Stimulated activated naive CD8-positive, alpha-beta T cell treated with anti-CD3 and anti-CD28 coated beads, Interleukin-15, Interleukin-2, amounts not matched to agents 100 ng/mL and 50 ng/mL, for 24 hours (primary cell): Measurements from ENCODE around the gene GUCA2A.

Experiments
- H3K27ac Mint-ChIP-seq: one replicate; pipeline ENCODE4 v1.8.0; 2021; ENCODE audit warnings: mild to moderate bottlenecking, mixed read lengths
- H3K27me3 Mint-ChIP-seq: one replicate; pipeline ENCODE4 v1.8.0; 2021; ENCODE audit warnings: mixed read lengths
- H3K36me3 Mint-ChIP-seq: one replicate; pipeline ENCODE4 v1.8.0; 2021; ENCODE audit warnings: low read depth, mixed read lengths
- H3K4me1 Mint-ChIP-seq: one replicate; pipeline ENCODE4 v1.8.0; 2021; ENCODE audit warnings: low read depth, mixed read lengths
- H3K4me3 Mint-ChIP-seq: one replicate; pipeline ENCODE4 v1.8.0; 2021; ENCODE audit warnings: mild to moderate bottlenecking, mixed read lengths
- H3K9me3 Mint-ChIP-seq: one replicate; pipeline ENCODE4 v1.8.0; 2021; ENCODE audit warnings: mixed read lengths

Gene GUCA2A

GRCh38 chr1:42170779-42171621 lies 6.5 kb upstream of the GUCA2A start:
- no peak overlapping the region for H3K27ac Mint-ChIP-seq
- H3K27me3 Mint-ChIP-seq = no peaks in the 10 kb centered on the region
- no peaks in the 10 kb centered on the region for H3K4me1 Mint-ChIP-seq
- no peak overlapping the region for H3K4me3 Mint-ChIP-seq
- H3K36me3 Mint-ChIP-seq = no peaks in the 10 kb centered on the region
- no peaks in the 10 kb centered on the region for H3K9me3 Mint-ChIP-seq

GRCh38 chr1:42168763-42169162 lies 4.2 kb upstream of the GUCA2A start:
- H3K9me3 Mint-ChIP-seq = no peaks in the 10 kb centered on the region
- no peaks in the 10 kb centered on the region for H3K27me3 Mint-ChIP-seq
- H3K4me1 Mint-ChIP-seq = no peaks in the 10 kb centered on the region
- H3K27ac Mint-ChIP-seq = no peak overlapping the region
- H3K4me3 Mint-ChIP-seq = no peak overlapping the region
- H3K36me3 Mint-ChIP-seq = no peaks in the 10 kb centered on the region

DNA sequence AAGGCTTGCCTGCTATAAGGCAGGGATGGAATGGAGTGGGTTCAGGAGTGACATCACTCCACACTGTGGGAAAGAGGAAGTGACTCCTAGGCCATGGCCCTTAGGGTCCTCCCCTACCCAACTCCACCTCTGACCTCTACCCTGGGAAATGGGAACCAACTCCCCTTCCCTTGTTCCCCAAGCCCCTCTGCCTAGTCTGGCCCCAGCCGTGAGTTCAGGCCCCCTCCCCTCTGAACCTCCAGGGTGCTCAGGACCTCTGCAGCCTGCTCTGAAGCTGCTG lies 3.8 kb upstream of the GUCA2A start:
- H3K27ac Mint-ChIP-seq = no peak overlapping the region
- H3K9me3 Mint-ChIP-seq = no peaks in the 10 kb centered on the region
- no peak overlapping the region for H3K4me3 Mint-ChIP-seq
- no peaks in the 10 kb centered on the region for H3K4me1 Mint-ChIP-seq
- no peaks in the 10 kb centered on the region for H3K27me3 Mint-ChIP-seq
- no peaks in the 10 kb centered on the region for H3K36me3 Mint-ChIP-seq

GRCh38 chr1:42167611-42168390 lies 3.3 kb upstream of the GUCA2A start:
- Mint-ChIP-seq H3K4me1 (no peaks in the 10 kb centered on the region), H3K4me3 (no peak overlapping the region), H3K9me3 (no peaks in the 10 kb centered on the region), H3K27ac (no peak overlapping the region), H3K36me3 (no peaks in the 10 kb centered on the region), H3K27me3 (no peaks in the 10 kb centered on the region)

GRCh38 chr1:42165511-42166210 lies 1.1 kb upstream of the GUCA2A start:
- Mint-ChIP-seq H3K4me1 (no peaks in the 10 kb centered on the region), H3K36me3 (peaks cover 5% of the 10 kb centered on the region), H3K27me3 (peaks cover 9% of the 10 kb centered on the region), H3K4me3 (no peak overlapping the region), H3K27ac (no peak overlapping the region), H3K9me3 (peaks cover 10% of the 10 kb centered on the region)

- H3K27ac Mint-ChIP-seq = no peak overlapping the region
Measured at GRCh38 chr1:42163536-42164503, 725 bp downstream of the GUCA2A start.

DNA sequence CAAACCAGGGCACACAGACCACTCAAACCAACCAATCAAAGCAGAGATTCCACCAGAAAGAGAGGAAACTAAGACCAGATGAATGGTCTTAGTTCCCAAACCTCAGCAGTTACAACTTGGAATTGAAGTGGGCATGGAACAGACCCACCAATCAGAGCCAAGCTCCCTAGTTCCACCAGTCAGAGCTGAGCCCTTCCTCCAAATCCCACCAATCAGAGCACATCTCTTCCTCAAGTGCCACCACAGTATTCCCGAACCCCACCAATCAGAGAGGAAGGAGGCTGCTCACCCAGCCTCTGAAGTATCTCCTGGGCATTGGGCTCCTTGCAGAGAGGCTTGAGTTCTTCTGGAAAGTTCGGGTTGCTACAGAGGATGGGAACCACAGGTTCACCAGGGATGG lies 1.4 kb downstream of the GUCA2A start:
- no peaks in the 10 kb centered on the region for H3K4me1 Mint-ChIP-seq

More at GRCh38 chr1:42163536-42164503, 725 bp downstream of the GUCA2A start:
- no peaks in the 10 kb centered on the region for H3K4me1 Mint-ChIP-seq
- no peak overlapping the region for H3K4me3 Mint-ChIP-seq
- peaks cover 5% of the 10 kb centered on the region for H3K36me3 Mint-ChIP-seq
- H3K9me3 Mint-ChIP-seq = peaks cover 12% of the 10 kb centered on the region
- peaks cover 12% of the 10 kb centered on the region for H3K27me3 Mint-ChIP-seq

GRCh38 chr1:42162181-42162580 lies 2.4 kb downstream of the GUCA2A start:
- peaks cover 7% of the 10 kb centered on the region for H3K4me1 Mint-ChIP-seq
- peaks cover 12% of the 10 kb centered on the region for H3K27me3 Mint-ChIP-seq
- H3K4me3 Mint-ChIP-seq = no peak overlapping the region
- no peak overlapping the region for H3K27ac Mint-ChIP-seq
- H3K36me3 Mint-ChIP-seq = peaks cover 5% of the 10 kb centered on the region
- peaks cover 12% of the 10 kb centered on the region for H3K9me3 Mint-ChIP-seq

More for the DNA sequence above, 1.4 kb downstream of the GUCA2A start:
- peaks cover 5% of the 10 kb centered on the region for H3K36me3 Mint-ChIP-seq
- peaks cover 12% of the 10 kb centered on the region for H3K9me3 Mint-ChIP-seq
- peaks cover 12% of the 10 kb centered on the region for H3K27me3 Mint-ChIP-seq
- H3K4me3 Mint-ChIP-seq = no peak overlapping the region
- H3K27ac Mint-ChIP-seq = no peak overlapping the region

DNA sequence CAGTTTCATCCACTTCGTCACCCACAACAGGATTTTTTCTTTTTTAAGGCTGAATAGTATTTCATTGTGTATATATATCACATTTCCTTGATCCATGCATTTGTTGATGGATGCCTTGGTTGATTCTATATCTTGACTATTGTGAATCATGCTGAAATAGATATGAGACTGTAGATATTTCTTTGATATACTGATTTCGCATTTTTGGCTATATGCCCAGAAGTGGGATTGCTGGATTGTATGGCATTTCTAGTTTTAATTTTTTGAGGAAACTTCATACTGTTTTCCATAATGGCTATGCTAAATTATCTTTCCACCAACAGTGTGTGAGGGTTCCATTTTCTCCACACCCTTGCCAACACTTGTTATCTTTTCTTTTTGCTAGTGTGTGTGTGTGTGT lies 6.4 kb downstream of the GUCA2A start:
- peaks cover 12% of the 10 kb centered on the region for H3K9me3 Mint-ChIP-seq
- peaks cover 5% of the 10 kb centered on the region for H3K36me3 Mint-ChIP-seq
- no peak overlapping the region for H3K4me3 Mint-ChIP-seq
- peaks cover 12% of the 10 kb centered on the region for H3K27me3 Mint-ChIP-seq
- no peak overlapping the region for H3K27ac Mint-ChIP-seq
- H3K4me1 Mint-ChIP-seq = peaks cover 7% of the 10 kb centered on the region

DNA sequence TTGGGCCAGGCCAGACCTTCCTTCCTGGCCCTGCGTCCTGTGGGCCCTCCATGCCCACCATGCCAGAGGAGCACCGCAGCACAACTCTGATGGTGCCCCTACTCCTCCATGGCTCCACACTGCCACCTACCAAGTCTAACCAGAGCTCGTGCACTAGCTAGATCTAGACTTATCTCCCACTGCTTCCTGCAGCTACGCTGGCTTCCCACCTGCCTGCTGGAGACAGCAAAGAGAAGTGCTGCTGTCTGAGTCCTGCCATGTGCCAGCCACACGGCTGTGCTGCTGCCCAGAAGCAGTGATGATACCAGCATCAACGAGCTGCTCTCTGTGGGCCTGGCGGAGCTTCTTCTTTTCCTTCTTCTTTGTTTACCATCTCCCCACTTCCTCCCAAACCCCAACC lies 6.9 kb downstream of the GUCA2A start:
- no peak overlapping the region for H3K27ac Mint-ChIP-seq
- peaks cover 12% of the 10 kb centered on the region for H3K9me3 Mint-ChIP-seq
- peaks cover 12% of the 10 kb centered on the region for H3K27me3 Mint-ChIP-seq
- peaks cover 7% of the 10 kb centered on the region for H3K4me1 Mint-ChIP-seq
- H3K36me3 Mint-ChIP-seq = peaks cover 5% of the 10 kb centered on the region
- no peak overlapping the region for H3K4me3 Mint-ChIP-seq

DNA sequence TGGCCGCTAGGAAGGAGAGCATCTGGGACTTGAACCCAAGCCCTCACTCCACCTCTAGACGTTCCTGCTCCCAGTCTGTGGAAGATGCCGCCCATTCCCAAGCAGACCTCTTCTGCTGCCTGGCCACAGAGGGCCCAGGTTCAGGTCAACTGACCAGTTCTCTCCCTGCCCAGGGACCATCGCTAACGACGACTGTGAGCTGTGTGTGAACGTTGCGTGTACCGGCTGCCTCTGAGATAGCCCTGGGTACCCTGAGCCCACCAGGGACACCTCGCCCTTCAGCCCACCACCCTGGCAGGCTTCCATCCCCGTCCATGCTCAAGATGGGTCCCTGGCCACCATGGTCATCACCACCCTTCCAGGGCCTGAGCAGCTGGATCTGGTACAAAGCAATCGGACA lies 9.2 kb downstream of the GUCA2A start:
- no peaks in the 10 kb centered on the region for H3K9me3 Mint-ChIP-seq
- H3K4me3 Mint-ChIP-seq = no peak overlapping the region
- no peaks in the 10 kb centered on the region for H3K36me3 Mint-ChIP-seq
- H3K27me3 Mint-ChIP-seq = peaks cover 5% of the 10 kb centered on the region
- peaks cover 7% of the 10 kb centered on the region for H3K4me1 Mint-ChIP-seq
- no peak overlapping the region for H3K27ac Mint-ChIP-seq

- no peak overlapping the region for H3K4me3 Mint-ChIP-seq
- H3K4me1 Mint-ChIP-seq = peaks cover 7% of the 10 kb centered on the region
- no peaks in the 10 kb centered on the region for H3K36me3 Mint-ChIP-seq
- H3K27me3 Mint-ChIP-seq = peaks cover 9% of the 10 kb centered on the region
- H3K27ac Mint-ChIP-seq = no peak overlapping the region
- H3K9me3 Mint-ChIP-seq = no peaks in the 10 kb centered on the region
Measured at GRCh38 chr1:42154685-42155084, 9.9 kb downstream of the GUCA2A start.

DNA sequence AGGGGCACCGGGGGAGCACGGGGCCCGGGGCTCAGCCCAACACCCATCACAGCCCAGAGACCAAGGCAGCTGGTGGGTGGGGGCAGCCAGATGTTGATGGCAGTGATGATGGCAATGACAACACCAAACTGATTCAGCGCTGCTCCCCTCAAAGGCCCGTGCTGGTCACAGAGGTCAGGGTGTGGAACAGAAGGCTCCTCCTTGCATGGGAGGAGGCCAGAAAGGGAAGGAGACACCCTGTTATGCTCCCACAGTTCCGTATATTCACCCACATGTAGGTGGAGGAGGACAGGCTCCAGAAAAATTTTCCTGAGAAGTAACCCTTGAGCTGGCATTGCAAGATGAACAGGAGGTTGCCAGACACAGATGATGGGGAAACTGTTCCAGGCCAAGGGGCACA lies 10.9 kb downstream of the GUCA2A start:
- H3K4me1 Mint-ChIP-seq = peaks cover 7% of the 10 kb centered on the region
- no peak overlapping the region for H3K4me3 Mint-ChIP-seq
- H3K9me3 Mint-ChIP-seq = no peaks in the 10 kb centered on the region
- H3K27ac Mint-ChIP-seq = no peak overlapping the region
- H3K27me3 Mint-ChIP-seq = peaks cover 9% of the 10 kb centered on the region
- no peaks in the 10 kb centered on the region for H3K36me3 Mint-ChIP-seq

DNA sequence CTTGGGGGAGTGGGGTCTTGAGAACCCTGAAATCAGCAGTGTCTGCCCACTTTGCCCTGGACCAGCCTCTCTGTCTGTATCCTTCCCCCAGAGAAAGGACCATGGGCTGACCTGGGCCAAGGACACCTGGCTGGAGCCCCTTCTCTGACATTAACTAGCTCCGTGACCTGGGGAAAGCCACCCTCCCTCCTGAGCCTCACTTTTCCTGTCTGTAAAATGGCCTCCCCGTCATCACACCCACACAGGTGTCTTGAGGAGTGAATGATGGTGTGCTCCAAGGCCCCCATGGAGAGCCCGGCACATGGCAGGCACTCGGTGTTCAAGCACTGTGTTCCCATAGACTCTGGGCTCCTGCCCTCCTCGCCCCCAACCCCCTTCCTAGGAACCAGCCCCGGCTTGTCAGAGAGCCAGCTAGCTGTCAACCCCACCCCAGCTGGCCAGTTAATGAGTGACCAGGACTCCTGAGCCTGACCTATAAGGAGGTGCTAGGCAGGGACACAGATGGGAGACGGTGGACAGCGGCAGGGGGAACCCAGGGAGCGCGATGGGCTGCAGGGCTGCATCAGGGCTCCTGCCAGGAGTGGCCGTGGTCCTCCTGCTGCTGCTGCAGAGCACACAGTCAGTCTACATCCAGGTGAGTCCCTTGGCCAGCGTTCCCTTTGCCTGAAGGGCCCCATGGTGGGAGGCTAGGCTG lies 11.5 kb downstream of the GUCA2A start, which contains the start of gene GUCA2B:
Gene GUCA2B, plus strand, starts transcription at position 504 of the 694 bp plus-strand sequence. Its CDS starts 41 bp downstream, at position 545.
- no peaks in the 10 kb centered on the region for H3K36me3 Mint-ChIP-seq

More for the DNA sequence above, 11.5 kb downstream of the GUCA2A start, which contains the start of gene GUCA2B:
- H3K4me1 Mint-ChIP-seq = peaks cover 7% of the 10 kb centered on the region
- no peak within 1 kb of the TSS for H3K4me3 Mint-ChIP-seq
- no peaks in the 10 kb centered on the region for H3K9me3 Mint-ChIP-seq
- no peak within 1 kb of the TSS for H3K27ac Mint-ChIP-seq
- H3K27me3 Mint-ChIP-seq = peaks cover 9% of the 10 kb centered on the region
